ENCODE data around the gene ABCC12. TPM values are rescaled to one million over a fixed set of nuclear protein-coding genes. Genes with fewer than 3 reads are reported as not detected.
A peak's percentile ranks its signal among the peaks of the same experiment; 100 is the strongest.
"Not testable (repeated sequence)": the region's sequence is repeated elsewhere in the genome, so short reads cannot be mapped to it uniquely, and the experiment has no call there.

Gene ABCC12
- not detected for total RNA-seq (ENCODE audit: insufficient read depth, low replicate concordance)

DNA sequence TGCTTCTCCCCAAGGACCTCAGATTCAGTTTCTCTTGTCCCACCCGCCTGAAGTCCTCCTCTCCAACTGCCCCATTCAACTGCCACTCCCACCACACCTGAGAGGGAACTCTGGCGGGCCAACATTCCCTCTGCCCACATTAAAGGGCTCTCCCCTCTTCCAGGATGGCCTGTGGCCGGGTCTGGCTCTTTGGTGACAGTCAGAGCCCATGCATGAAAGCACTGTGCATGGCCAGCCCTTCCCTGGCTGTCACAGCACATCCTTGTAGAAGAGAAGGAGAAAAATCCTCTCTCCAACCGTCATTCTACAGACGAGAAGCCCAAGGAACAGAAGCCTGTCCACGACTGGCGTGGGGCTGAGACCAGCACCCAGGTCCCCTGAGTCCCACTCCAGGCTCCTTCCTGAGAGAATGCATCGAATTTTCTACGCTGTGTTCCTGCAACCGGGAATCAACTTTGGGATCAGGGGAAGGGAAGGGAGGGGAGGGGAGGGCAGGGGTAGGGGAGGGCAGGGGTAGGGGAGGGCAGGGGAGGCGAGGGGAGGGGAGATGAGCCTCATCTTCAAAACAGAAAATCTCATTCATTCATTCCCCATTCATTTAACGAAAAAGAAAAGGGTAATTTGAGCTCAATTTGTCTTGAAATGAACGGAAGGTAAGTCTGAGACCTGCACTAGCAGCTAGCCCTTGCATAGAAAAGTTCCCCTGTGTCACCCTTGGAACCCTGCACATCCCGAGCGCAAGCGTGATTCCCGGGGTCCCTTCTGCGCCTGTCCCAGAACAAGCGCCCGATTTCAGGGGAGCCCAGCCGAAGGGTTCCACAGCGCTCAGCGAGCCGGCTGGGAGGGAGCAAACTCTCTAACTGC is at the start of gene ABCC12:
Gene ABCC12 (minus strand): TSS at position 68 of the 864 bp plus-strand sequence. CDS start 9,569 bp downstream, outside the sequence.
- no peak for DNase-seq (ENCODE audit: low spot score)

DNA sequence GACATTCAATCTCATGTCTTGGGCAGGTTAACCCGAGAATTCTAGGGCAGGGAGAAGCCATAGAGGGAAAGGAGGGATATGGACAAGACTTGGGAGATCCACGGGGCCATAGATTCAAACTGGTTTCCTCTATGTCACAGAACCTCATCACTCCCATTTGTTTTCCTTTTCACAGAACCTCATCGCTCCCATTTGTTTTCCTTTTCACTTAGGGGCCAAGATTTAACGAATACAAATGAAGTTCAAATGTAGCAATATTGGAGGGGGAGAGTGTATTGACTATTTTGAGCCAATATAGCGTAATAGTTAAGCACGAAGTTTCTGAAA is 49.0 kb upstream of the ABCC12 start:
- DNase-seq (ENCODE audit: low spot score): no peak

DNA sequence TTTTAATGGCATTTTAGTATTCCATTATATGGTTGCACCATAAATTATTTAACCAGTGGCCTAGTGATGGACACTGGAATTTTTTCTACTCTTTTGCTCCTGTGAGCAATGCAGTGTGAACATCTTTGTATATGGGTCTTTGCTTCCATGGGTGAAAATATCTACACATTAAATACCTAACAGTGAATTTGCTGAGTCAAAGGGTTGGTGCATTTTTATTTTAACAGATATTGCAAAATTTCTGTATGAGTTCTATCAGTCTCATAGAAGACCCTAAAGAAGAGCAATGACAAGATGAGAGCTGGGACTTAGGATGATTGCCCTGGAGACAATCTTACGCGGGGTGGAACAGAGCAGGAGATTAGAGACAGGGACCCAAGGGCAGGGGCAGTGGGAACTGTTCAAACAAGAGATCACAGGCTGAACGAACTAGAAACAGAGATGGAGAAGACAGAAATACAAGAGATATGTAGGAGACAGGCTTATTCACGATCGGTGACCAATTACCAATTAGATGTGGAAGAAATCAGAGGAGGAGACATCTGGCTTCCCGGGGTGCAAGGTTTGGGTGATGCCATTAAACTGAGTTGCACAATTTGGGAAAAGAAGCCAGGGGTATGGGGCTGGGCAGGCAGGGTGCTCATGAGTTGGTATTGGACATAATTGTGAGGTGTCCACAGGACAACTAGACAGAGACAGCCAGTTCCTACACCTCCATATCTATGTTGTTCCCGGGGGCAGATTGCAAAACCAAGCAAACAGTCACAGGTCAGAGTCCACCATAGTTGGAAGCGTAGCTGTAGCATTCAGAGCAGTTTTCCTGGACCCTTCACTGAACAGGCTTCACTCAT is 48.4 kb upstream of the ABCC12 start:
- DNase-seq (ENCODE audit: low spot score): no peak

DNA sequence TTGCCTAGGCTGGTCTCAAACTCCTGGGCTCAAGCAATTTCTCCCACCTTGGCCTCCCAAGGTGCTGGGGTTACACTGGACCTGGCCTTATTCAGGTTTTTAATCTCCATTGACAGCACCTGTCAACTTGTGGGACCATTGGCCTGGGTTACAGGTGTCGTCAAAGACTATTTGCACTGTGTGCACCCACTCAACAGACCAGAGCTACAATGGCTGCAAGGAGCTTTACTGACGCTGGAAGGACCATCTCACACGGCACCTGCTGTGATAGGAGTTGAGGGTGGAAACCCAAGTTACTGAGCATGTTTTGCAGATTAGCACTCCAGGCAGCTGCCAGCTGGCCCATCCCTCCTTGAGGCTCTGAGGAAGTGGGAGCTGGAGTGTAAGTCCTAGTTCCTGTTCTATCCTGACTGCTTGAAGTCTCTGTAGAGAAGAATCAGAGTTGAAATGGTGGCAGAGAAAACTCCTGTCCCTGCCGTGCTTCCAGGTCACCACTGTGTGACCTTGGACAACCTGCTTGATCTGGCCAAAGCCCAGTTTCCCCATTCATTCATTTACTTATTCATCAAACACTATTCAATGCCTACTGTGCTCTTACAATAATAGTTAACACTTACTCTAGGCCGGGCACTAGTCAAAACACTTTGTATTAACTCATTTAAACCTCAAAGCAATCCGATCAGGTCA is 45.9 kb upstream of the ABCC12 start:
- DNase-seq (ENCODE audit: low spot score): peak; percentile 5

DNA sequence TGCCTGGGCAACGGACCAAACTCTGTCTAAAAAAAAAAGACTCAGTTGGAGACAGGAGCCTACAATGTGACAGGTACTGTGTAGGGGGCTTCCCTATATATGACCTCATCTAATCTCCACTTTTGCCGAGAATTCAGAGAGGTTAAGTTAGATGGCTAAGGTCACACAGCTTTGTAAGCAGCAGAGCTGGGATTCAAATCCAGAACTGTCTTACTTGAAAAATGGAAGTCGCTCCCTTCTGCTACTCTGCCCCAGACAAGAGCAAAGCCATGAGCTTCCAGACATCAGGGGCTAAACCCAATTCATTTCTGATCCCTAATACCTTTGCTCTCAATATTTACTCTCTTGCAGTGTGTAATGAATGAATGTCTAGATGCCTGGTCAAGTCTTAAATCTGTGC is 41.5 kb upstream of the ABCC12 start:
- DNase-seq (ENCODE audit: low spot score): no peak

DNA sequence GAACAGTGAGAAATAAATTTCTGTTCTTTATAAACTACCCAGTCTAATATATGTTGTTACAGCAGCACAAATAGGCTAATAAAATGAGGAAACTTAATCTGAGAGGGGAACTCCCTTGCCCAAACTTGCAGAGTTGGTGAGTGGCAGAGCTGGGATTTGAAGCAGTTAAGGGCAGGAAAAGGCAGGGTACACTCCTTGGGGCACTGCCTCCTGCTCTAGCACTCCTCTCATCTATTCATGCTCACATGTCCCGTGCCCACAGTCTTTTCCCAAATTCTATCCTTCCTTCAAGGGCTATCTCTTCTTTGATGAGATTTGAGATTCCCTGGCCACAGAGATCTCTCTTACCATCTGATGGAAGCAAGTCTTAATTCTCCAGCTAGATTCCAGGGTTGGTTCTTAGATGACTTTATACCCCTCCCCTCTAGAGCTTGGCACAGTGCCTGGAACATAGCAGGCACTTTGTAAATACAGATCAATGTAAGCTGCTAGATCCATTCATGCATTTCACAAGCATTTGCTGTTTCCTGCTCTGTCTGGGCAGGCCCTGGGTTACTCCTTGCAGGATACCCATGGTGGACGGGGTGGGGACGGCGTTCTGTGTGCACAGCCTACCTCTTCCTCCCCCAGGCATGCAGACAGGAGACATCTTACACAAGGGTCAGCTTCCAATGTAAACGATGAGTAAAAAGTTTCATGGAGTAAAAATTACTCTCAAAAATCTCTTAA is 39.2 kb upstream of the ABCC12 start:
- DNase-seq (ENCODE audit: low spot score): peak; percentile 78

DNA sequence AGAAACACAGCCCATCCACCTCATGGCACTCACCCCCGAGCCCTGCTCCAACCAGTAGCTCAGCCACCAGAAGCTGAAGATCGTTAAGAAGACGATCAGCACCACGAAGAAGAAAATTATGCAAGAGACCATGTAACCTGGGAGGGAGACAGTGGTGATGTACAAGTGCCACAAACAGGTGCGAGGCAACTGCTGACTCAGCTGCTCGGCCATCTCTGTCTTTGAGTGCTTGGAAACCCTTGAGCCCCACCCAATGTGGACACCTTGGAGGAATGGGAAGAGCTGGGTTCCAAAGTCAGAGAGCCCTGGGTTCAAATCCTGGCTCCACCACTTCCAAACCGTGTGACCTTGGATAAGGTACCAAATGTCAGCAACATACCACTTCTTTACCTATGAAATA is 38.1 kb upstream of the ABCC12 start:
- no peak for DNase-seq (ENCODE audit: low spot score)

DNA sequence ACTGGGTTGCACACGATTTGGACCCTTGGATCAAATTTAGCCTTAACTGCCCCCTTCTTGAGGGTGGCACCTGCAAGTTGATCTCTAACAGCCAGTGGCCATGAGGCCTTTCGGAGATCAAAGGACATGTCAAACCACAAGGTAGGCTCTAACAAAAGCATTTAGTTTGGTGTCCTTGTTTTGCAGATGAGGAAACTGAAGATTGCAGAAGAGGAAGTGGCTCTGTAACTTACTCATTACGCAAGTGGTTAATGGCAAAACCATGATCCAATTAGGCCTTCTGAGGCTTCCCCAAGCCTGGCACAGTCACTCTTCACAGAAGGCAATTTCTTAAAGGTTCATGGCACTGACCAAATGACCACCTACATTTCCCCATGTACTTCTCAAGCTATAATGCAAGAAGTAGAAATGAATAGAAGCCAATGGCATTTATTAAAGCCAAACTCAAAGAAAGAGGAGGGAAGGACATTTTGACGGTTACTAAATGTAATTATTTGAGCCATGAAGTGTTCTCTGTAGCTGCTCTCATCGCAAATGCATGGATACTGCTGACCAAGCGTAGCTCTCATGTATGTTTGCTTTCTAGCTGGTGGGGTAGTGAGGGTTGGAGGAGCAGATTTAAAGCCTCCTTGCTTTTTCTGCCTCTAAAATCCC is 32.8 kb upstream of the ABCC12 start:
- no peak for DNase-seq (ENCODE audit: low spot score)

DNA sequence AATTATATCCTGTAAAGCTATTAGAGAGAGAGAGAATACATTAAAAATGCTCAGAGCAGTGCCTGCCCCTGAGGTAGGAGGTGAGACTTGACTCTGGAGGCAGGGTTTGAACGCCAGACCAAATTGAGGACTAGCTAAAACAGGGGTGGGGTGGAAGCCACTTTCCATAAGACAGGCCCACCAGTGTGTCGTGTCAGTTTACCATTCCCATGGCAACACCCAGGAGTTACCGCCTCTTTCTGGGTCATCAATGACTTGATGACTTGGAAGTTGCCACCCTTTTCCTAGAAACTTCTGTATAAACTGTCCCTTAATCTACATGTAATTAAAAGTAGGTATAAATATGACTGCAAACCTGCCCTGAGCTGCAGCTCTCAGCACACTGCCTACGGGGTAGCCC is 32.0 kb upstream of the ABCC12 start:
- no peak for DNase-seq (ENCODE audit: low spot score)

DNA sequence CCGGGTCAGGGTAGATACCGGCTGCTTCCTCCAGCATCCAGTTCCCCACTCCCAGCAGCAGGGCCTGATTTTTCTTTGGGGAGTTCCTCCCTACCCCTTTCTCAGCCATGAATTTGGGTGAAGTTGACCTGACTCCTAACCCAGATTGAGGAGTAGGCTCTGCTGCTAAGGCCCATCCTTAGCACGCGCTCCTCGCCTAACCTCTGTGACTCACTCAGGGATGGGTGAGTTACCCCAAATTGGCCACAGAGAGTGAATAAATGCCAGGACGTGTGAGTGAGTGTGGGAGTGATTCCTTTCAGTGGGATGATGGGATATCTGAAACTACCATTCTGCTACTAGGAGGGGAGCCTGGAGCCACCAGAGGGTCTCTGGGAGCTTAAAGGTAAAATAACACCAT is 28.9 kb upstream of the ABCC12 start:
- DNase-seq (ENCODE audit: low spot score): no peak

DNA sequence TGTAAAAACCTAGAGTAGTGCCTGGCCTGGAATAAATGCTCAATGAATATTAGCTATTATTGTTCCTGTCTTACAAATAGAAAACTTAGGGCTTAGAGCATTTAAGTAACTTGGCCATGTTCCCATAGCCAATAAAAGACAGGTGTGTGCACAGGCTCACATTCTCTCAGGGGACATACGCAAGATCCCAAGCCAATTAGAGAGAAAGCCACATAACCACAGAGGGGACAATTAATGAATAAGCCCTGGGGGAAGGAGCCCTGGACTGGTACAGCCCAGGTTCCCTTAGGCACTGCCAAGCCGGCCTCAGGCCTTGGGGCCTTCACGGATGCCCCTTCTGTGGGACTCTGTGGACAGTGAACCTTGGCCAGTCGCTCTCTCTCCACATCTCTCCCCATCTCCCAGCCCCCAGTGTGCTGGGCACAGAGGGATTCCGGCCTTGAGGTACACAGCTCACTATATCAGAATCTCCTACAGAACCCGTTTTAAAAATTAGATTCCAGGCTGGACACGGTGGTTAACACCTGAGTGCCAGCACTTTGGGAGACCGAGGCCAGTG is 27.3 kb upstream of the ABCC12 start:
- no peak for DNase-seq (ENCODE audit: low spot score)

DNA sequence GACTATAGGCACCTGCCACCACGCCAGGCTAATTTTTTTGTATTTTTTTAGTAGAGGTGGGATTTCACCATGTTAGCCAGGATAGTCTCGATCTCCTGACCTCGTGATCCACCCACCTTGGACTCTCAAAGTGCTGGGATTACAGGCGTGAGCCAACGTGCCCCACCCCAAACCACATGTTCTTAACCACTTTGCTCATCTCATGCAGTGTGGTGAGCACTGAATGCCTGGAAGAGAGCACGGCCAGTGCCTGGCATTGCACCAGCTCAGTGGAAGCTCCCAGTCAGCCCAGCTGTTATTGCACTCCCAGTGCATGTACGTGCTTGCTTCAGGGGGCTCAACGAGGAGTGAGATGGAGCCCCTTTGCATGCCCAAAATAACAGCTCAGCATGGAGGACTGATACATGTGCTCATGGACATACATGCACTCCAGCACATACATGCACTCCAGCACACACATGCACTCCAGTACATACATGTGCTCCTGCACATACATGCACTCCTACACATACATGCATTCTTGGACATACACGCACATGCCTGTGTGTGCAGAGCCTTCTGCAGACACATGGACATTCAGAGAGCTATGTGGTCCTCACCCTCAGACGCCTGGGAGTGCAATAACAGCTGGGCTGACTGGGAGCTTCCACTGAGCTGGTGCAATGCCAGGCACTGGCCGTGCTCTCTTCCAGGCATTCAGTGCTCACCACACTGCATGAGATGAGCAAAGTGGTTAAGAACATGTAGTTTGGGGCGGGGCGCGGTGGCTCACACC is 26.1 kb upstream of the ABCC12 start:
- DNase-seq (ENCODE audit: low spot score): not testable (repeated sequence)

DNA sequence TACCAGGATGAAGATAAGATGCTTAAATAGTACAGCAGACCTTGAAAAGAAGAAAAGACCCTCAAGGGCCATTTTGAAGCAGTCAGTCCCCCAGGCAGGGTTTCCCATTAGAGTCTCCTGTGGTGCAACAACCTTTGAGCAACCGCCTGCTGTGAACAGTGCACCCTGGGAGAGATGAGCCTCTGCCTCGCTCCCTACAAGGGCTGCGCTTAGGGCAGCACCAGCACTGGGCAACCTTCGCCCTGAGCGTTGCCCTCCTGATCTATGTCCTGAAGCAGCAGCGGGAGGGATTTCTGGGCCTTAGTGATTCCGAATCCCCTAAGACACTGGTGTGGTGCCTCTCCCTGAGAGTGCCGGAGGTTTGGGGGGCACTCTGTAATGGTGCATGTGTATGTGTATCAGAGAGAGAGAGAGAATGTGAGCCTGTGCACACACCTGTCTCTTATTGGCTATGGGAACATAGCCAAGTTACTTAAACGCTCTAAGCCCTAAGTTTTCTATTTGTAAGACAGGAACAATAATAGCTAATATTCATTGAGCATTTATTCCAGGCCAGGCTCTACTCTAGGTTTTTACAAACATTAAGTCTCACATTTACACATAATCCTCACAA is 25.2 kb upstream of the ABCC12 start:
- DNase-seq (ENCODE audit: low spot score): no peak

DNA sequence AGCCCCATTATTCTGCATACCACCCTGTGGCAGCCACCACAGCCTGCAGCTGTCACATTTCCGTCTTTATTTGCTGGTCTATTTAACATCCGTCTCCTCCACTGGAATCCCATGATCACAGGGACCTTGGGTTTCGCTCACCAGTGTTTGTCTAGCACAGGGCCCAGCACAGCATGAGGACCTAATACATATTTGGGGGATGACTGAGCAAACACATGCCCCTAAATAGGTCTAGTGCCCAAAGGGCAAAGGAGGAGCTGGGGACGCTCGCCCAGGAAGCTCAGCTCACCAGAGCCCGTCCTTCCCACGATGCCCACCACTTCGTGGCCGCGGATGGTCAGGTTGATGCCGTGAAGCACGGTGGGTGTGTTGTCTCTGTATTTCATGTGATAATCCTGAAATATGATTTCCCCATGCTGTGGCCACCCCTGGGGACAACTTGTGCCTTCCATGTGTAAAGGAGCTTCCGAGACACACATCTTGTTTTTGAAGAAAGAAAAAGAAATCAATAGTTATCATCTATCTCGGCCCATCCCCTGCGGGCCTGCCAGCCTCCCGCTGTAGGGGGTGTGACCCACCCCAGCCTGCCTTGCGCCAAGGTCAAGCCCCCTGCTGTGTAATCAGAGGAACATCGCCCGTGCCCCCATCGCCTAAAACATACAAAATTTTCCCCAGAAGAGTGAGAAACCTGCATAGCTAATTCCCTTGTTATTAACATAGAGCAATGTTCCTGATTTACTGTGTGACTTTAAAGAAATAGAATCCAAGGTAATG is 21.0 kb upstream of the ABCC12 start:
- no peak for DNase-seq (ENCODE audit: low spot score)

DNA sequence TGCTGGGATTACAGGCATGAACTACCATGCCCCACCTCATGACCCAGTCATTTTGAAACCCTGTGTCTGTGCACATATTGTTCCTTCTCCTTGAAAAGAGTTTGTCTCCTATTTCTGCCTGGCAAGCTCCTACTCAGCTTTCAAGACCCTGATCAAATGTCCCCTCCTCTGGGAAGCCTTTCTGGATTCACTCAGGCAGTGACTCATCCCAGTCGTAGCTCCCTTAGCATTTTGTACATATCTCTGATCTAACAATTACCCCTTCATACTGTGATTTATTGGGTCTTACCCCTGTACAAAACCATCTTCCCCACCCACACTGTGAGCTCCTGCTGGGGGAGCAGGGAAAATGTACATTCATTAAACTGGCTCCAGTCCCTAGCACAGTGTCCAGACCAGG is 18.1 kb upstream of the ABCC12 start:
- no peak for DNase-seq (ENCODE audit: low spot score)

DNA sequence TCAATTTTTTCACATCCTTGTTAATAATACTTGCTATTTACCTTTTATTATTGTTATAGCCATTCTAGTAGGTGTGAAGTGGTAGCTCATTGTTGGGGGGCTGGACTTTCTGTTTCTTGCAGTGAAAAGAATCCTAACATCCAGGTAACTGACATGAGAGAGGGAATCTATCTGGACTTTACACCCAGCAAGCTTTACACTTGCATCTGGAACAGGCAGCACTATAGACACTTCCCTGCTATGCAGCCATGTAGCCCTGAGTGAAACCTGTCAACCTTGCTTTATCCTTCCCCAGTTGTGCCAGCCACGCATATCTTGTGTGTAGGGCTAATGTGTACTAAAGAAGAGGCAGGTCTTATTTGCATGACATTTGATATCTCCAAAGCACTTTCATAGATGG is 16.9 kb upstream of the ABCC12 start:
- no peak for DNase-seq (ENCODE audit: low spot score)

DNA sequence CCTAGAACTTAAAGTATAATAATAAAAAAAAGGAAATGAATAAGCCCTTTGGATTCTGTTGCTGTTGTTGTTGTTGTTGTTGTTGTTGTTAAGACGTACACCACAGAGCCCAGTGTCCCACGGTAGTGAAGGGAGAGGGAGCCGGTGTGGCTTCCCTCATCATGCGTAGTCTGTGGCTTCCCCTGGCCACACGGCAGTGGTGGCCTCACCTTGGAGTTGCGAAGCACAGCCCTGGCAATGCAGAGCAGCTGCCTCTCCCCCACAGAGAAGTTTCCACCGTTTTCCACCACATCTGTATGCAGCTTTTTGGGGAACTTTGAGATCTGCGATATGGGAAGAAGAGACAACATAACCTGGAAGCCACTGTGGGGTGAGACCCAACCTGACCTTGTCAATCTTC is 14.1 kb upstream of the ABCC12 start:
- DNase-seq (ENCODE audit: low spot score): no peak

DNA sequence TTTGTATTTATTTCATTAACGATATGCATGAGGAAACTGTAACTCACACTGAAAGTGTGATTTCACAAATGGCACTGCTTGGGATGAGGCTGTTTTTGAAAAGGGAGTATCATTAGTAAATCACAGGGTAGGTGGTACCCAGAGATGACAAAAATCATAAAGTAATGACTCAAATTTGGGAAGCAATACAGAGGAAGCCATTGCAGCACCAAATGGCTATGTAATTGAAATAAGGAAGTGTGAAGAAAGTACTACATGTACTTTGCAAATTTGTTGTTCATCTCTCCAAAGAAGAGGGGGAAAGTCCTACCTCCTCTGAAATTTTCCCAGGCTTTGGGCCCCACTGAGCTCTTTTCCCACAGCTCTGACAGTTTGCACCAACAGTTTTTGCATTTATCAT is 12.3 kb upstream of the ABCC12 start:
- DNase-seq (ENCODE audit: low spot score): no peak

DNA sequence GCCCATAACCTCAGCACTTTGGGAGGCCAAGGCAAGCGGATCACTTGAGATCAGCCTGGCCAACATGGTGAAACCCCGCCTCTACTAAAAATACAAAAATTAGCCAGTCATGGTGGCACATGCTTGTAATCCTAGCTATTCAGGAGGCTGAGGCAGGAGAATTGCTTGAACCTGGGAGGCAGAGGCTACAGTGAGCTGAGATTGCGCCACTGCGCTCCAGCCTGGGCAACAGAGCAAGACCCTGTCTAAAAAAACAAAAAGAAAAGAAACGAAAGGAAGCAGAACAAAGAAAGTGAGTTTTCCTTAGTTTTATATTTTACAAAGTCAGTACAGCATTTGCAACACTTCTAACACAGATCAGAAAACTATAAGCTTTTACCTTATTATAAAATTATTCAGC is 10.8 kb upstream of the ABCC12 start:
- not testable (repeated sequence) for DNase-seq (ENCODE audit: low spot score)

All from umbilical cord (tissue), 2 donors.